Nephron progenitor cell (in vitro differentiated cells): ENCODE results near the gene EVI5L.
"Not testable (repeated sequence)": the region's sequence is repeated elsewhere in the genome, so short reads cannot be mapped to it uniquely, and the experiment has no call there.

Source experiments
- DNase-seq: peaks from one replicate; pipeline ENCODE4 v3.0.0; 2021
- H3K27ac Mint-ChIP-seq: 2 replicates; pipeline ENCODE4 v1.8.0; 2021; ENCODE audit warnings: mild to moderate bottlenecking, moderate library complexity, mixed read lengths
- H3K27me3 Mint-ChIP-seq: 2 replicates; pipeline ENCODE4 v1.8.0; 2021; ENCODE audit warnings: mild to moderate bottlenecking, low read depth, mixed read lengths; ENCODE audit not compliant: poor library complexity
- H3K36me3 Mint-ChIP-seq: 2 replicates; pipeline ENCODE4 v1.8.0; 2021; ENCODE audit warnings: low read depth, mixed read lengths
- H3K4me1 Mint-ChIP-seq: 2 replicates; pipeline ENCODE4 v1.8.0; 2021; ENCODE audit warnings: mixed read lengths
- H3K4me3 Mint-ChIP-seq: 2 replicates; pipeline ENCODE4 v1.8.0; 2021; ENCODE audit warnings: mild to moderate bottlenecking, moderate library complexity, mixed read lengths
- H3K9me3 Mint-ChIP-seq: 2 replicates; pipeline ENCODE4 v1.8.0; 2021; ENCODE audit warnings: mild to moderate bottlenecking, moderate library complexity, mixed read lengths
- TF ChIP-seq, protein P1 (sequence below): fragments of 200-600 bp; sonication (generic); IDR thresholded peaks from 2 replicates; pipeline ENCODE4 v1.5.0; 2021; ENCODE audit warnings: antibody characterized with exemption

Gene EVI5L

GRCh38 chr19:7788178-7788932 lies 41.7 kb upstream of the EVI5L start:
- peak; percentile 51 for DNase-seq
- TF ChIP-seq, protein P1, sequence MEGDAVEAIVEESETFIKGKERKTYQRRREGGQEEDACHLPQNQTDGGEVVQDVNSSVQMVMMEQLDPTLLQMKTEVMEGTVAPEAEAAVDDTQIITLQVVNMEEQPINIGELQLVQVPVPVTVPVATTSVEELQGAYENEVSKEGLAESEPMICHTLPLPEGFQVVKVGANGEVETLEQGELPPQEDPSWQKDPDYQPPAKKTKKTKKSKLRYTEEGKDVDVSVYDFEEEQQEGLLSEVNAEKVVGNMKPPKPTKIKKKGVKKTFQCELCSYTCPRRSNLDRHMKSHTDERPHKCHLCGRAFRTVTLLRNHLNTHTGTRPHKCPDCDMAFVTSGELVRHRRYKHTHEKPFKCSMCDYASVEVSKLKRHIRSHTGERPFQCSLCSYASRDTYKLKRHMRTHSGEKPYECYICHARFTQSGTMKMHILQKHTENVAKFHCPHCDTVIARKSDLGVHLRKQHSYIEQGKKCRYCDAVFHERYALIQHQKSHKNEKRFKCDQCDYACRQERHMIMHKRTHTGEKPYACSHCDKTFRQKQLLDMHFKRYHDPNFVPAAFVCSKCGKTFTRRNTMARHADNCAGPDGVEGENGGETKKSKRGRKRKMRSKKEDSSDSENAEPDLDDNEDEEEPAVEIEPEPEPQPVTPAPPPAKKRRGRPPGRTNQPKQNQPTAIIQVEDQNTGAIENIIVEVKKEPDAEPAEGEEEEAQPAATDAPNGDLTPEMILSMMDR, result no peak
- Mint-ChIP-seq H3K4me3 (no peak overlapping the region), H3K36me3 (no peaks in the 10 kb centered on the region), H3K27me3 (peaks cover 95% of the 10 kb centered on the region), H3K9me3 (peaks cover 8% of the 10 kb centered on the region), H3K27ac (no peak overlapping the region), H3K4me1 (peaks cover 10% of the 10 kb centered on the region)

DNA sequence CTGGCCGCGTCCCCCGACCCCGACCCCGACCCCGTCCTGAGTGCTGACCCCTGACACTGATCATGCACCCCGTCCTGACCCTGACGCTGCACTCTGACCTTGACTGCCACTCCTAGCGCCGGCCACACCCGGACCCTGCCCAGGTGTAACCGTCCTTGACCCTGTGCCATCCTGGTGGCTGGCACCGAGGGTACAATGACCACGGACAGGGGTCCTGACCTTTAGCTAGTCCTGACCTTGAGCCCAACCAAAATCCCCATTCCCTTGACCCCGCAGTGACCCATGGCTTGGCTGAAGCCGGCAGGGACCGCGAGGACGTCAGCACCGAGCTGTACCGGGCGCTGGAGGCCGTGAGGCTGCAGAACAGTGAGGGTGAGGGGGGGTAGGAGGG lies 41.1 kb upstream of the EVI5L start:
- peaks cover 10% of the 10 kb centered on the region for H3K4me1 Mint-ChIP-seq
- peaks cover 89% of the 10 kb centered on the region for H3K27me3 Mint-ChIP-seq
- peaks cover 8% of the 10 kb centered on the region for H3K9me3 Mint-ChIP-seq
- DNase-seq, result peak; percentile 27
- TF ChIP-seq, protein P1, result no peak
- no peak overlapping the region for H3K27ac Mint-ChIP-seq
- H3K36me3 Mint-ChIP-seq, result no peaks in the 10 kb centered on the region
- H3K4me3 Mint-ChIP-seq, result peak overlapping the region; percentile 38

GRCh38 chr19:7789447-7789846 lies 40.6 kb upstream of the EVI5L start:
- Mint-ChIP-seq H3K9me3 (peaks cover 8% of the 10 kb centered on the region), H3K27ac (no peak overlapping the region), H3K4me1 (peaks cover 10% of the 10 kb centered on the region), H3K36me3 (no peaks in the 10 kb centered on the region), H3K4me3 (peak overlapping the region; percentile 38), H3K27me3 (peaks cover 87% of the 10 kb centered on the region)
- peak; percentile 56 for DNase-seq
- TF ChIP-seq, protein P1, result no peak

- DNase-seq, result no peak
- Mint-ChIP-seq H3K4me3 (no peak overlapping the region), H3K27ac (no peak overlapping the region), H3K27me3 (peaks cover 84% of the 10 kb centered on the region), H3K9me3 (peaks cover 6% of the 10 kb centered on the region), H3K36me3 (no peaks in the 10 kb centered on the region), H3K4me1 (peaks cover 10% of the 10 kb centered on the region)
- TF ChIP-seq, protein P1, result no peak
These were observed 39.6 kb upstream of the EVI5L start for GRCh38 chr19:7790416-7790815.

GRCh38 chr19:7792281-7792680 lies 37.7 kb upstream of the EVI5L start:
- Mint-ChIP-seq H3K36me3 (no peaks in the 10 kb centered on the region), H3K27me3 (peaks cover 81% of the 10 kb centered on the region), H3K4me3 (peak overlapping the region; percentile 14), H3K4me1 (peaks cover 10% of the 10 kb centered on the region), H3K27ac (peak overlapping the region; percentile 57), H3K9me3 (no peaks in the 10 kb centered on the region)
- DNase-seq, result no peak
- TF ChIP-seq, protein P1, result no peak

GRCh38 chr19:7792701-7793100 lies 37.3 kb upstream of the EVI5L start:
- DNase-seq, H3K36me3 Mint-ChIP-seq, H3K4me3 Mint-ChIP-seq, H3K9me3 Mint-ChIP-seq: not testable (repeated sequence)
- H3K27ac Mint-ChIP-seq, result peak overlapping the region; percentile 57
- peaks cover 10% of the 10 kb centered on the region for H3K4me1 Mint-ChIP-seq
- H3K27me3 Mint-ChIP-seq, result peaks cover 81% of the 10 kb centered on the region
